GM21717 (cell line): Measurements from ENCODE around the gene DMD.

ENCODE experiments used
- ATAC-seq: cut with Tn5 transposase; IDR thresholded peaks from one replicate; pipeline ENCODE4 v1.9.1; 2021; ENCODE audit warnings: mild to moderate bottlenecking, moderate library complexity; ENCODE audit not compliant: unreplicated experiment

Gene DMD

DNA sequence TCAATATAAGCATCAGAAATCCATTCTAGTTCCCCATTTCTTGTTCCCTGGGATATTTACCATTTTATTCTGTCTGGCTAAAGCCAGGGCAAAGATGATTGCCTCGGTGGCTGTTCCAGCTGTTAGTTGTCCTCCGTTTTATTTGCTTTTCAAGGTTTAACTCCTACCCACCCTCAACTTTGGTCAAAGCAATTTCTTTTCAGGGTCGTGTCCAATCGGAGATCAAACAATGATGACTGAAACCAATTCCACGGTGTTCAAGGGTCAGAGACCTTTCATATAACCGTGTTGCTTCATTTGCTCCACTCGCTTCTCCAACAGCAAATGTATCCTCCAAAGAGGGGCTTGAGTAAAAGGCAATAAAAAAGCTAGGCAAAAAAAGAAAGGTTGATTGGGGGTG, 1946.0 kb downstream of the DMD start:
- no peak for ATAC-seq

GRCh38 chrX:31260351-31260750, 1951.0 kb downstream of the DMD start:
- ATAC-seq = no peak

DNA sequence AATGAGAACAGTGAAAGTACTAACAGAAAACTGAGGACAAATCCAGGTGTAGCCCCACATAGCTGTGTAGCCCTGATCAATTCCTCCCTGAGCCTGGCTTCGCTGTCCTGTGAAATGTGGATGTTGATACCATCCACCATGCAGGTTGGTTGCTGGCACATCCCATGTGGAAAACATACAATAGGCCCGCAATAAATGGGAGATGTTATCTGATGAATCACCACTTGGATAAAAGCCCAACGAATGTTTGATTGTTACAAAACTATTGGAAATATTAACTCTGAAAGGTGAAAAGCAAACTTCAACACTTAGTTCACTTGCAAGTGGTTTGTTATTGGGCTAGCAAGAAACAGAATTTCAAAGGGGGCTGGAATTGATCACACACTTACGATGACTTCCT, 1953.2 kb downstream of the DMD start:
- no peak for ATAC-seq

GRCh38 chrX:31255310-31256033, 1955.9 kb downstream of the DMD start:
- ATAC-seq = no peak

DNA sequence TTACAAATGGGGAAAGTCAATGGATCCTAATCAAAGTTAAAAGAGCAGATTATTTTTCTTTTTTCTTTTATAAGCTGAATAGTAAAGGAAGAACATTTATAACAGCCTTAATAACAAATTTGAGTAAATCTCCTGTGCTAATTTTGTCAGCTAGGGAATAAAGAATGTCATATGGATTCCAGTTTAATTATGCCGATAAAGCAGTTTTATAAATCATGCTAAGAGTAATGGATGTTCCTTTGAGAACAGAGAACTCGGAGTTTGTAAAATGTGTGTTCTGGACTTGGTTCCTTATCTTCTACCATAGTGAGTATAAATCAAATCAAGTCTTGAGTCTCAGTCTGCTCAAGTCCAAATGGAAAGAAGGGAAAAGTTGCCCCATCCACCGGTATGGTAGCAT, 1959.2 kb downstream of the DMD start:
- no peak for ATAC-seq

- no peak for ATAC-seq
Observed at GRCh38 chrX:31251336-31251735, 1960.0 kb downstream of the DMD start.

DNA sequence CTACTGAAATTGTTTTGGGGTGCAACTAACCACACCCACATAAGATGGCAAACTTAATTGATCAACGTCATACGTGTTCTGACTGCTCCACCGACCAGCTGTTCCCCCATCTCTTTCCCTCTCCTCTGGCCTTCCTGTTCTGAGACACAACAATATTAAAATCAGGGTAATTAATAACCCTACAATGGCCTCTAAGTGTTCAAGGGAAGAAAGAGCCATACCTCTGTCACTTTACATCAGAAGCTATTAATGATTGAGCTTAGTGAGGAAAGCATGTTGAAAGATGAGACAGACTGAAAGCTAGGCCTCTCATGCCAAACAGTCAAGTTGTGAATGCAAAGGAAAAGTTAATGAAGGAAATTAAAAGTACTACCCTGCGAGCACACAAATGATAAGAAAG, 1965.6 kb downstream of the DMD start:
- no peak for ATAC-seq

DNA sequence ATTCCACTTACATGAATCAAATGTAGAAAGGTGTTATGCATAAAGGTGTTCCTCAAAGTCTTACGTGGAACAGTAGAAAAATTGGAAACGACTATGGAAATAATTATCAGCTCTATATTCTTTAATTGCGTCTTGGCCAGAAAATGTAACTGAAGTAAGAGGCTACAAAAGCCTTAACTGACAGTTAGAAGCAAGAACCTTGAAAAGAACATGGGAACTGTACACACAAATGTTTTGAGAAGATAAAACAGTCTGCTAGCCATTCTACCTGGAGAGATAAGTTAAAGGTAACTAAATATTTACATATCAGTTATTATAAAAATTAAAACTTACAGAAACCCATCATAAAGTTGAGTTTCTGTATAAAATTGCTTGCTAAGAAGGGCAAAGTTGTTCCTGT, 1967.5 kb downstream of the DMD start:
- no peak for ATAC-seq

- no peak for ATAC-seq
Observed at GRCh38 chrX:31240982-31241381, 1970.4 kb downstream of the DMD start.

GRCh38 chrX:31237189-31237588, 1974.2 kb downstream of the DMD start:
- no peak for ATAC-seq

- no peak for ATAC-seq
Observed at GRCh38 chrX:31236231-31236630, 1975.1 kb downstream of the DMD start.

DNA sequence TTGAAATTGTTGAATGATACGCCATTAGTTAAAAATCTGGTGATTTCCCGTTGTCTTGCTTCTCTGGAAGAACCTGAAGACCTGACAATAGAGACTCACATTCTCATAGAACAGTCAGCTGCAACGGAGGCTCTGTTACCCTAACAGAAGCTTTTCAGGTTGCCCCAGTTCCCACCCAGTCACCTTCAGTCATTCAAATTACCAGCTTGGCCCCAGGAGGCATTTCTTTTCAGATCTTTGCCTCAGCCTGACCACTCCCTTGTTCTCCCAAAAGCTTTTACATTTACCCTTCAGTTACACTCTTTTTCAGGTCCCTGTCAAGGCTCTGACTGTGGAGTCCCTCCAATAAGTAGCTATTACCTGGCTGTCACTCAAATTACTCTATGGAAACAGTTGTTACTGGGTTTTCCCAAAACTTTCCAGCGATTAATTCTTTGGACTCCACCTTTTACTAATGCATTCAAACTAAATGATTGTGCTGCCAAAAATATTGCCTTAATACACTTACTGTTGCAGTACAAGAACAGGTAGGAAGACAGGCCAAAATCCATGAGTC, 1977.3 kb downstream of the DMD start:
- peak; percentile 26 for ATAC-seq

GRCh38 chrX:31232506-31232905, 1978.8 kb downstream of the DMD start:
- ATAC-seq = no peak

- peak; percentile 92 for ATAC-seq
Observed at GRCh38 chrX:31228909-31229308, 1982.4 kb downstream of the DMD start.

DNA sequence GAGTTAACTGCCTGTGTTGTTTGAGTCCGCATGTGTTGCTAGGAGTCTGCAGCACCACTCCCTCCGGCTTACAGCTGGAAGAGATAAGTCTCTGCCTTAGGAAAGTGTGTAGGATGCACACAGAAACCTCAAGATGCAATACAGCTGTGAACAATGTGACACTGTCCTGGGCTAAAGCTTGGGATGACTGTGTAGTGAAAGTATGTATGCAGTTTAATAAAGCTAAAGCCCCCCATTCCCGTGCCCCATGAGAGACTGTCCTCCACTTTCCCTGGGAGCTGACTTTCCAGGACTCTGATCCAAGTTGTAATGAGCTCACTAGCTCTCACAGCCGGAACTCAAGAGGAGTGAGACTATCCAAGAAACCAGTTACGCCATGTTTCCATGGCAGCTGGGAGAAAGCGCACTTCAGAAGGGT, 1982.9 kb downstream of the DMD start:
- peak; percentile 3 for ATAC-seq

GRCh38 chrX:31227250-31227649, 1984.1 kb downstream of the DMD start:
- ATAC-seq = no peak

- ATAC-seq = no peak
Observed at GRCh38 chrX:31225819-31226218, 1985.5 kb downstream of the DMD start.

- ATAC-seq = no peak
Observed at GRCh38 chrX:31224381-31225012, 1986.9 kb downstream of the DMD start.

DNA sequence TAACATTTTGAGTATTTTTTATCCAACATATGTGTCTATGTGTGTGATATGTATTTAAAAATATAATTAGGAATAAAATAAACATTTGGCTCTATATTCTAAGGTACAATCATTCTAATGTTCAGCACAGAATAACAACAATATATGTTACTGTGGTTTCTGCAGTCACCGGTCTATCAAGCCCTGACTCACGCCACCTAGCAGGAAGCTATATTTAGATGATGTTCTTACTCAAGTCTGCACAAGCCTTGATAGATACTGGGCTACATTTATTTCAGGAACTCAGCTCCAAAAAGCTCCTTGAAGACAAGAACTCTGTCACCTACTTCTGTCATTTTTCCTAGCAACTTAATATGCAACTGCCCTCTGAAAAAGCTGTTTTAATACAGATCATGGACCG, 1987.5 kb downstream of the DMD start:
- peak; percentile 85 for ATAC-seq

GRCh38 chrX:31222946-31223345, 1988.4 kb downstream of the DMD start:
- ATAC-seq = no peak

DNA sequence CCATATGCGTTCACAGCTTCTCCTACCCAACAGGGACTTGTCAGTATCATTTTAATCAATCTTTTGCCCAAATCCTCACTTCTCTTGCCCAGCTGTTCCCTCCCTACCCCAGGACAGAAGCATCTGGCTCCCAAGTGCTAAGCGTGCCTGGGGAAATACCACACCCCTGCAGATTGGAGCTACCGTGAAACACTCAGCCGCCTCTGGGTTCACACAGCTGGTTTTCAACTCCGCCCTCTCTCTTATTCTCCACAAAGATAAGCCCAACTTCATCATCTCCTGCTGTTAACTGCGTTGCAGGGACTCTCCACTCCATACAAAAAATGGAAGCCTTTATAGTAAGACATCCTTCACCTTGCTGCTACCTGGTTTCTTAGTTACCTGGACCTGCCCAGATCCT, 1992.2 kb downstream of the DMD start:
- no peak for ATAC-seq

- no peak for ATAC-seq
Observed at GRCh38 chrX:31217084-31217483, 1994.3 kb downstream of the DMD start.
